Measurements from ENCODE around the gene STPG3. TPM values are rescaled to one million over a fixed set of nuclear protein-coding genes. Genes with fewer than 3 reads are reported as not detected.
A peak's percentile ranks its signal among the peaks of the same experiment; 100 is the strongest.

The STPG3 gene
- total and polyA plus RNA-seq, 9 of the 15 experiments (the other 6 are each of a cell fraction or from before 2014, with no cell fraction given): not detected

DNA sequence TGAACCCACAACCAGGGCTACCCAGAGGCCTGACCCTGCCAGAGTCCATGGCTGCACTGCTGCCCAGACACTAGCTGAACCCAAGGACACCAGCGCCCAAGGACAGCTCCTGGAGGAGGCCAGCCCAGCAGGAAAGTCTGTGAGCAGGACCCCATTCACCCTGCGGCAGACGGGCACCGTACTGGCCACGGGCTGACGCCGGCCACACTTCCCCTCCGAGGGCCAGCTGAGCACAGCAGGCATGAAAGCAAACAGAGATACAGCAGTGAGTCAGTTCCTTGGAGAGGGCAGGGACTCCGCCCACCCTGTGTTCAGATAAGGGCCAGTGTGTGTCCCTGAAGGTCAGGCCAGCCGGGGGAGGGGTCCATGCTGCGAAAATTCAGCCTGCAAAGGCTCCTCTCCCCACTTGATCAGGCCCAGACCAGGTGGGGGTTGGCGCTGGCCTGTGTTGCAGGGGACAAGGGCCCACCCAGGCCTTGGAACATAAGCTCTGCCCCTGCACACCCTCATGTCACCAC, 32.3 kb upstream of the STPG3 start:
- H3K4me3 ChIP-seq: no peak overlapping the region
- peak; percentile 100 for FAIRE-seq
- TF ChIP-seq HDAC1 (IDR thresholded peaks at IDR 0.05) (peak in 1 of 2 experiments; percentile 91; a peak in 2 of 4 replicates), BHLHE40 (IDR thresholded peaks at IDR 0.05; ENCODE audit: low read length) (peak; percentile 70), JUNB (CRISPR knock-in tag; conservative IDR thresholded peaks at IDR 0.05) (no peak), ZNF830 (CRISPR knock-in tag; IDR thresholded peaks at IDR 0.05) (no peak), RFX1 (IDR thresholded peaks at IDR 0.05) (no peak), FOSL1 (tag; conservative IDR thresholded peaks at IDR 0.05) (peak; percentile 91), PPARD (CRISPR knock-in tag; IDR thresholded peaks at IDR 0.05) (no peak)
- TF ChIP-seq, protein P1, sequence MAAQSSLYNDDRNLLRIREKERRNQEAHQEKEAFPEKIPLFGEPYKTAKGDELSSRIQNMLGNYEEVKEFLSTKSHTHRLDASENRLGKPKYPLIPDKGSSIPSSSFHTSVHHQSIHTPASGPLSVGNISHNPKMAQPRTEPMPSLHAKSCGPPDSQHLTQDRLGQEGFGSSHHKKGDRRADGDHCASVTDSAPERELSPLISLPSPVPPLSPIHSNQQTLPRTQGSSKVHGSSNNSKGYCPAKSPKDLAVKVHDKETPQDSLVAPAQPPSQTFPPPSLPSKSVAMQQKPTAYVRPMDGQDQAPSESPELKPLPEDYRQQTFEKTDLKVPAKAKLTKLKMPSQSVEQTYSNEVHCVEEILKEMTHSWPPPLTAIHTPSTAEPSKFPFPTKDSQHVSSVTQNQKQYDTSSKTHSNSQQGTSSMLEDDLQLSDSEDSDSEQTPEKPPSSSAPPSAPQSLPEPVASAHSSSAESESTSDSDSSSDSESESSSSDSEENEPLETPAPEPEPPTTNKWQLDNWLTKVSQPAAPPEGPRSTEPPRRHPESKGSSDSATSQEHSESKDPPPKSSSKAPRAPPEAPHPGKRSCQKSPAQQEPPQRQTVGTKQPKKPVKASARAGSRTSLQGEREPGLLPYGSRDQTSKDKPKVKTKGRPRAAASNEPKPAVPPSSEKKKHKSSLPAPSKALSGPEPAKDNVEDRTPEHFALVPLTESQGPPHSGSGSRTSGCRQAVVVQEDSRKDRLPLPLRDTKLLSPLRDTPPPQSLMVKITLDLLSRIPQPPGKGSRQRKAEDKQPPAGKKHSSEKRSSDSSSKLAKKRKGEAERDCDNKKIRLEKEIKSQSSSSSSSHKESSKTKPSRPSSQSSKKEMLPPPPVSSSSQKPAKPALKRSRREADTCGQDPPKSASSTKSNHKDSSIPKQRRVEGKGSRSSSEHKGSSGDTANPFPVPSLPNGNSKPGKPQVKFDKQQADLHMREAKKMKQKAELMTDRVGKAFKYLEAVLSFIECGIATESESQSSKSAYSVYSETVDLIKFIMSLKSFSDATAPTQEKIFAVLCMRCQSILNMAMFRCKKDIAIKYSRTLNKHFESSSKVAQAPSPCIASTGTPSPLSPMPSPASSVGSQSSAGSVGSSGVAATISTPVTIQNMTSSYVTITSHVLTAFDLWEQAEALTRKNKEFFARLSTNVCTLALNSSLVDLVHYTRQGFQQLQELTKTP (IDR thresholded peaks at IDR 0.05; ENCODE audit: low read depth in 1 of 2, partially characterized antibody in 2 of 2): no peak
- TF ChIP-seq, protein P2, sequence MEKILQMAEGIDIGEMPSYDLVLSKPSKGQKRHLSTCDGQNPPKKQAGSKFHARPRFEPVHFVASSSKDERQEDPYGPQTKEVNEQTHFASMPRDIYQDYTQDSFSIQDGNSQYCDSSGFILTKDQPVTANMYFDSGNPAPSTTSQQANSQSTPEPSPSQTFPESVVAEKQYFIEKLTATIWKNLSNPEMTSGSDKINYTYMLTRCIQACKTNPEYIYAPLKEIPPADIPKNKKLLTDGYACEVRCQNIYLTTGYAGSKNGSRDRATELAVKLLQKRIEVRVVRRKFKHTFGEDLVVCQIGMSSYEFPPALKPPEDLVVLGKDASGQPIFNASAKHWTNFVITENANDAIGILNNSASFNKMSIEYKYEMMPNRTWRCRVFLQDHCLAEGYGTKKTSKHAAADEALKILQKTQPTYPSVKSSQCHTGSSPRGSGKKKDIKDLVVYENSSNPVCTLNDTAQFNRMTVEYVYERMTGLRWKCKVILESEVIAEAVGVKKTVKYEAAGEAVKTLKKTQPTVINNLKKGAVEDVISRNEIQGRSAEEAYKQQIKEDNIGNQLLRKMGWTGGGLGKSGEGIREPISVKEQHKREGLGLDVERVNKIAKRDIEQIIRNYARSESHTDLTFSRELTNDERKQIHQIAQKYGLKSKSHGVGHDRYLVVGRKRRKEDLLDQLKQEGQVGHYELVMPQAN (IDR thresholded peaks at IDR 0.05; ENCODE audit: borderline replicate concordance): peak; percentile 45; the same call in 1 of the 2 replicates

More for the DNA sequence above, 32.3 kb upstream of the STPG3 start:
- peaks cover 34 to 89% of the 10 kb centered on the region in 2 experiments for H3K4me1 ChIP-seq (replicated peaks in 1 of 2; ENCODE audit: control insufficient read depth in 2 of 2, insufficient read depth in 2 of 2, low read length in 2 of 2)
- H3K4me2 ChIP-seq (ENCODE audit: insufficient read depth, low read length): peak overlapping the region; percentile 69
- peak overlapping the region; percentile 72 for H3K27ac ChIP-seq (ENCODE audit: extremely low read depth, low read depth, low read length)
- no peaks in the 10 kb centered on the region for H3K9me1 ChIP-seq (ENCODE audit: control insufficient read depth, insufficient read depth, low read length)
- H3K9ac ChIP-seq (ENCODE audit: insufficient read depth in 1 of 2, low read depth in 2 of 2, low read length in 2 of 2): peak overlapping the region; percentile 76 to 92
- ChIA-PET POLR2A (interaction anchor here (0.7 to 2.1 kb wide), 11 partner anchors 9 to 223 kb away, joined by 3 to 13 read pairs (median 5); partner anchors contain the start of genes CLIC3, TPRN and TUBB4B), CTCF (ENCODE audit: low intra/inter-chr PET ratio) (no interaction called here)
- H3K79me2 ChIP-seq (ENCODE audit: control insufficient read depth, insufficient read depth, low read length): peaks cover 18% of the 10 kb centered on the region; the same call in 2 of the 3 replicates
- no peak overlapping the region for H2AFZ ChIP-seq (ENCODE audit: low read depth, low read length)
- intact Hi-C loops (cut with micrococcal nuclease): loop anchor here (2.0 kb wide), 1 partner anchor 18 kb away; the partner anchor contains the start of gene TPRN
- no peaks in the 10 kb centered on the region for H3K27me3 ChIP-seq (ENCODE audit: control insufficient read depth in 2 of 2, insufficient read depth in 2 of 2, low read length in 2 of 2)
- peak; percentile 59 to 95 (median 77) for DNase-seq (ENCODE audit: extremely low read depth in 1 of 4, low spot score in 3 of 4)
- H3K9me3 ChIP-seq (replicated peaks; ENCODE audit: control insufficient read depth, insufficient read depth, low read depth, low read length): no peaks in the 10 kb centered on the region
- ATAC-seq: peak; percentile 82
- no TSS peak for BruUV-seq (replicated peaks)
- under 1% methylated on average over 12 of the region's 12 CpGs for WGBS (ENCODE audit: insufficient coverage, low coverage, missing lambda C conversion rate)
- in situ Hi-C loops (cut with MboI): no loop called here
- H4K20me1 ChIP-seq (replicated peaks; ENCODE audit: control insufficient read depth, insufficient read depth, low read length): no peaks in the 10 kb centered on the region
- peaks cover 32% of the 10 kb centered on the region; the same call in 1 of the 3 replicates for H3K36me3 ChIP-seq (ENCODE audit: control insufficient read depth, insufficient read depth, low read length)
